ENCODE results near the gene TRIO. TPM values are rescaled to one million over a fixed set of nuclear protein-coding genes. Genes with fewer than 3 reads are reported as not detected.

Gene TRIO
- total RNA-seq, 1 donor from 2014 or later: 89.8 TPM

DNA sequence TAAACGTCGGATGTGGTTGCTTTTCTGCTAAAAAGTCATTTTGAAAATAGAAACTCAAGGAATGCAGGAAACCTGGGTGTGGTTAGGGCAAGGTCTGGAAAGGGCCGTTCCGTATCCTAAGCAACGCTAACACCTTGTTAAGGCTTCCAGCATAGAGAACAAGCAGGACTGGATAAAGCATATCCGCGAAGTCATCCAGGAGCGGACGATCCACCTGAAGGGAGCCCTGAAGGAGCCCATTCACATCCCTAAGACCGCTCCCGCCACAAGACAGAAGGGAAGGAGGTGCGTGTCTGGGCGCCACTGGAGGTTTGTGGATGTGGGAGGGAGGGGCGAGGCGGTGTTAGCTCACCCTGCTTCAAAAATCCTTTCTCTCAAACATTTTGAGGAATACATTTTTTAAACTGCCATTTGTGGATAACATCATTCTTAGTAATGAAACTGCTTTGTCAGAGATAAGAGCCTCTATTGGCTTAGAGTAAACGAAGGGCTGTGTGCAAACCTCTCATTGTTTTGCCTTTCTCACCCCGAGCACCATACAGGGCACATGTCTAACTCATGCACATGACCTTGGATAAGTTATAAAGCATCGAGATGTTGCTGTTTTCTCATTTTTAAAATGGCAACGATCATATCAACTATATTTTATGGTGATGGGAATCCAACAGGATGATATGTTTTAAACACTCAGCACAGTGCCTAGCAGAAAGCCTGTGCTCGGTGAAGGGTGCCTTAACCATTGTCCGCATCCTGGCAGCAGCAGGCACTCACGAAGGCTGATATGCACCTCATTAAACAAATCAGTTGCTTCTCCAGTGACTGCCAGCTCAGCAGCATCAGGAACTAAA lies 262.8 kb downstream of the TRIO start:
- no peak for DNase-seq (ENCODE audit: low spot score)
- intact Hi-C loops (cut with DNase I): loop anchor here (5.0 kb wide), 1 partner anchor 36 kb away; no protein-coding TSS in a partner anchor

DNA sequence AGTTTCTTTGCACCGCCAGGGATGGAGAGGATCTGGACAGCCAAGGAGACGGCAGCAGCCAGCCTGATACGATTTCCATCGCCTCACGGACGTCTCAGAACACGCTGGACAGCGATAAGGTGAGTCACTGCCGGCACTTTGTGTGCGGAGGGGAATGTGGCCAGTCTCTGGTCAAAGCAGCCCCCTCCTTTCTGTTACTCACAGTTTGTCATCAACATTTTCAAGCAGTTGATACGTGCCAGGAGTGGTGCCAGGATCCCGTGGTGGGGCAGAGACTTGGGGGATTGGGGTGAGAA lies 263.4 kb downstream of the TRIO start:
- DNase-seq (ENCODE audit: low spot score): no peak
- intact Hi-C loops (cut with DNase I): loop anchor here (5.0 kb wide), 1 partner anchor 36 kb away; no protein-coding TSS in a partner anchor

DNA sequence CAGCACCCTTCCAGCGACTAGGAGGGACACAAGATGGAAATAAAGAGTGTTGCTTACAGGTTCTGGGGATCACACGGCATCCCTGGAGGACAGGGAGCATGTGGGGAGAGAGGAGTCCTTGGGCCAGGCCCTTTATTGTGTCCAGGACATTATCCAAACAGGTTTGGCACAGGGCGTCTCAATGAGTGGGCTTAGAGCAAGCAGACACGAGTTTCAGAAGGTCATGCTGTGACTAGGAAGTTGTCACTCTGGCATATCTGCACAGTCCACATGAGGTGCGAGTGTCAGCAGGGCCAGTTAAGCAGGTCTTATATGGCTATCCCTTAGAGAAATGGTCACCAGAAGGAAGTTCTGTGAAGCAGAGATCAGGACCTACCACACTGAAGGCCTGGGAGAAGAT lies 263.9 kb downstream of the TRIO start:
- DNase-seq (ENCODE audit: low spot score): no peak
- intact Hi-C loops (cut with DNase I): loop anchor here (5.0 kb wide), 1 partner anchor 35 kb away; no protein-coding TSS in a partner anchor

DNA sequence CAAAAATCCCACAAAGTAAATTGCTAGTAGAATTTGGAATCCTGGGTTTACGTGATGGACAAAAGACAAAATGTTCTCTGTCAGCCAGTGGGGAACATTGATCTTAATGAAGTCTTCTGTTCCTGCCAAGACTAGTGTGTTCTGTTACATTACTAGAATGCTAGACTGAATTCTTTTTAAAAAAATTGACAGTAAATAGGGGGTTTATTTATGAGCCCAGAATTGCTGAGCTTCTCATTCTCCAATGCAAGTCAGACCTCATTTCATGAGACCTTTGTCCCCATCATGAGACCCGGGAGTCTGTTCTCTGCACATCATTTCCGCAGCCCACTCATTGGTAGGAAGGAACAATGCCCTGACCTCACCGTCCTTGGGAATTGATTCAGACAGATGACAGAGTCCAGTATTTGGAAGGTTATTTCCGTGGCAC lies 264.6 kb downstream of the TRIO start:
- intact Hi-C loops (cut with DNase I): loop anchor here (5.0 kb wide), 1 partner anchor 35 kb away; no protein-coding TSS in a partner anchor
- no peak for DNase-seq (ENCODE audit: low spot score)

DNA sequence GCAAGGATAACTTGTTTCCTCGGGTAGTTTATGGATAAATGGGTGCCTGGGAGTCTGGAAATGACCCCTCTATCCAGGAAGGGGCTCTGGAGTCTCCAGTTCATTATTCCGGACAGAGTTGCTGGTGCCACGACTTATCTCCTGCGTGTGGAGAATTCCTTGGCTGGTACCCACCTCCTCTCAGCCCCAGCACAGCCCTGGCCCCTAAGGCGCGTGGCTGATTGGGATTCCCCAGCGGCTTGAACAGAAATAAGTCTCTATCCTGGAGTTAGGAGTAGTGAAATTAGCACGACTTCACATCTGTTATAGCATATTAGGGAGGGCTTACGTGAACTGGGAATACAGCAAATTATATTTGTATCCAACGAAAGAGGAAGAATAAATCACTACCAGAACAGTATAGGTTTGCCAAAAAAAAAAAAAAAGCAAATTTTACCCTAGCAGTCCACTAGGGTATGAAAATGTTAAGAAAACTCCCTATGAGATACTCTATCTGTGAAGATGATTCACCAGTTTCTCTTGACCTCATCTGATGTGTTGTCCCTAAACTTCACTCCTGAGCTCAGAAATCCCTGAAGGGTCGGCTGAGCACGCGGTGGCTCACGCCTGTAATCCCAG lies 265.9 kb downstream of the TRIO start:
- no peak for DNase-seq (ENCODE audit: low spot score)
- intact Hi-C loops (cut with DNase I): loop anchor here (5.0 kb wide), 1 partner anchor 33 kb away; no protein-coding TSS in a partner anchor

DNA sequence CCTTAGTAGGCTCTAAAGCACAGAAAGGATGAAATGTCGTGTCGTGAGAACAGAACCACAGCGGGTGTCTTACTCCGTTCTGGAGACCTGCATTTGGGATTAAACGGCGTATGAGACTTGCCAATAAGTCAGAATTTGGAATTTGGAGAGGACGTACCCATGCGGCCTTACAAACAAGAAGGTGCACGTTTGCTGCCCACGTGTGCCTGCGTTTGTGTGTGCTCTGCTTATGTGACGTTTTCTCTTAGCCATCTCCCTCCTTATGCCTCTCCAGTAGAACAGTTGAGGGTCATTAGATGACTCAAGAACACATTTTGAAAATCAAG lies 266.9 kb downstream of the TRIO start:
- intact Hi-C loops (cut with DNase I): no loop called here
- DNase-seq (ENCODE audit: low spot score): no peak

DNA sequence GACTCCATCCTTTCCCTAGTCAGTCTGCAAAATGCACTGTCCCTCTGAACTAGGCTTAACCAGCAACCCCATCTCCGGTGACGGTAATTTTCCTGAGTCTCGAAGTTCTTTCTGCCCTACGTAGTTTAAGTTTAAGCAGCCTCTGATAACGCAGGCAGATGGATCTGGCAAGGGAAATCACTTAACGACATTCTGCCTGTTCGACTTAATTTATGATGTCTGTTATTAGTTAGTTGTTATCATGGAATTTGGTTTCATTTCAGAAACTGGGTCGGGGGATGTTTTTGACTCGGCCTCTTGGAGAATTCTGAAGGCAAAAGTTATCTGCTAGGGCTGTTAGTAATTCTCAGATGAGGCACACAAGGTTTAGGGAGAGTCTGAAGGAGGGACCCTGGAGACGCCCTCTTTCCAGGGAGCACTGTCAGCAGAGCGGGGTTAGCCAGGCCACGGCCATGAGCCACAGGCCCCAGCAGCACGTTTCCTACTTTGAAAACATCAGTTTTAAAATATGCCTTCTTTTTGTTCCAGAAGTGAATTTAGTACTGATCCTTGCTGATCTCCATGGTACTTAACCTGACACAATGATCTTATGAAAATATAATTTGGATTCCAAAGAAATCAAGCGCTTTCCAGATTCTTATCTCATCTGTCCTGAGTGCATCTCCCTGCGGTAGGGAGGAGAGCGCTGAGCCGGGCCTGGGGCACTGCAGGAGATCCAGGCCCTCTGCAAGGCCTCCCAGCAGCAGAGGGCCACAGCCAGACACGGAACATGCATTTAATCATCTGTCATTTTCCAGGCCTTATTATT lies 267.5 kb downstream of the TRIO start:
- no peak for DNase-seq (ENCODE audit: low spot score)
- intact Hi-C loops (cut with DNase I): no loop called here

- DNase-seq (ENCODE audit: low spot score): no peak
- intact Hi-C loops (cut with DNase I): no loop called here
These were observed 268.1 kb downstream of the TRIO start for GRCh38 chr5:14411216-14411615.

GRCh38 chr5:14413331-14413750 lies 270.2 kb downstream of the TRIO start:
- intact Hi-C loops (cut with DNase I): no loop called here
- DNase-seq (ENCODE audit: low spot score): no peak

- intact Hi-C loops (cut with DNase I): no loop called here
- no peak for DNase-seq (ENCODE audit: low spot score)
These were observed 270.9 kb downstream of the TRIO start for GRCh38 chr5:14414007-14414406.

DNA sequence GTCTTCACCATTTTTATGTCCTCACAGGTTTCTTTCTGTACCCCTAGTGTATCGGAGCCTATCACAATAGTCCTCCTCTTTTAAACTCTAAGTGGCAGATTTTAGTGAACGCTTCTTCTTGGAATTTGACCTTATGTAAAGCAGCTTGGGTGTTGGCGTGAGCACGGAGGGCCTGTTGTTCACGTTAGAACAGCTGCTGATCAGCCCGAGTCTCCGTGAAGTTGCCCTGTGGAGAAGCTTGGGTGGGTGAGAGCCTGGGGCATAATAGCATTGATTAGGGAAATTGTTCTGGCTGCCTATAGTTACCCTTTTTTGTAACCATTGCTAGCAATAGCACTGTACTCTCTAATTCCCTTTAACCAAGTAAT lies 271.5 kb downstream of the TRIO start:
- intact Hi-C loops (cut with DNase I): no loop called here
- no peak for DNase-seq (ENCODE audit: low spot score)

DNA sequence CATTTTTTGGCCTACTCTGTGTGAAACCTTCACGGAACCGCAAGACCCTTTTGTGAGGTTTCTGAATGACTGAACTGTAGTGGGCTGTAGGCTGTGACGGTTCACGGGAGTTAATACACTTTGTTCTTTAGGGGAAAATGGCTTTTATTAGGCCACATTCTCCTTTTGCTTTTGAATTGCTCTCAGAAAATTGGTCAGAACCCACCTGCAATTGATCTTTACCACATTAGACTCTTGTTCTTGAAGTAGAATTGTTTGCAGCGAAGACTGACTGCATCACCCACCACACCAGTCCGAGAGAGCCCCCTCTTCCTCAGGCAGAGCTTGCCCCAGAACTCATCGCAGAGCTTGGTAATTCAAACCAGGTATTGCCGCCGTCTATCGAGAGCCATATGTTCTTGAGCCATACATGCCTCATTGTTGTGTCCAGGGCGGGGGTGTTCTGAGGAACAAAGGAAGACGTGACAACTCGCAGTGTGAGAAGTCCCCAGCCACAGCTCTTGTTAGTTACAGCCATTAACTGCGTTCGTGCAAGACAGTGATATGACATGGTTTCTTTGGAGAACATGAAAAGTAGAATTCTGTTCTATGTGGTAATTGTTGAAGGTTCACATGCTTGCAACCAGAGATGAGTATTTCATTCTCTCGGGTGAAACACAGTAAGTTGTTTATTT lies 272.0 kb downstream of the TRIO start:
- intact Hi-C loops (cut with DNase I): no loop called here
- peak; percentile 47 for DNase-seq (ENCODE audit: low spot score)

DNA sequence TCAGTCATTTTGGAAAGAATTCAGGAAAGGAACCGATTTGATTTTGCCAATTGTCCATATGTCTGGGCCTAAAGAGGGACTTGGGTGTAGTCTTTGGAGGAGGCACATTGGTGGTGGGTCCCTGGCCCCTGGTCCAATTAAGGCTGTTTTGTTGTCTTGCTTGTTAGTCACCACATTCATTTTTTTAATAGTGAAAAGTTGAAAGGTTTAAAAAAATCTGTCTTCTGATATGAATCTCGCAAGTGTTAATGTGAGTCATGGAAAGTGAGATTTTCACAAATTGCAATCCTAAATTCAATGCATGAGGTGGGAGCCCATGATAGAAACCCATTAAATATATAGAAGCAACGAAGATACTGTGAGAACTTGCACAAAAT lies 272.5 kb downstream of the TRIO start:
- DNase-seq (ENCODE audit: low spot score): peak; percentile 3
- intact Hi-C loops (cut with DNase I): no loop called here

GRCh38 chr5:14416621-14417275 lies 273.6 kb downstream of the TRIO start:
- no peak for DNase-seq (ENCODE audit: low spot score)
- intact Hi-C loops (cut with DNase I): no loop called here

DNA sequence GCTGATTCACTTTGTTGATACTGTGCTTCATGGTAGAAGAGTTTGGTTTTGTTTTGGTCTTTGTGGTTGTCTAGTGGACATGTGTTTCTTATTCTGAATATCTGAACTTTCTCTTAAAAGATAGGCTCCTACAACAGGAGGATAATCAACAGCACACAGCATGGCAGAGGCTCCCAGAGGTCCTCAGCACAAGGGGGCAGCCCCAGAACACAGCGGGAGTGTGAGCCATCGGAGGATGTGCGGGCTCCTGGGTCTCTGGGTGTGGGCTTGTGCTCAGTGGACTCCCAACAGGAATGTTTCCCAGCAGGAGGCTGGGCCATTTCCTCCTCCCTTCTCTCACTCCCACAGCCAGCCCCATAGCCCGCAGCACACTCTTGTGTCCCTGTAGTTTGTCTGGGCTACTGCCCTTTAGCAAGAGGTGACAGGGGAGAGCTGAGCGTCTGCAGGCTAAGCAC lies 274.2 kb downstream of the TRIO start:
- DNase-seq (ENCODE audit: low spot score): no peak
- intact Hi-C loops (cut with DNase I): no loop called here

- intact Hi-C loops (cut with DNase I): no loop called here
- DNase-seq (ENCODE audit: low spot score): peak; percentile 69
These were observed 274.9 kb downstream of the TRIO start for GRCh38 chr5:14417792-14418765.

DNA sequence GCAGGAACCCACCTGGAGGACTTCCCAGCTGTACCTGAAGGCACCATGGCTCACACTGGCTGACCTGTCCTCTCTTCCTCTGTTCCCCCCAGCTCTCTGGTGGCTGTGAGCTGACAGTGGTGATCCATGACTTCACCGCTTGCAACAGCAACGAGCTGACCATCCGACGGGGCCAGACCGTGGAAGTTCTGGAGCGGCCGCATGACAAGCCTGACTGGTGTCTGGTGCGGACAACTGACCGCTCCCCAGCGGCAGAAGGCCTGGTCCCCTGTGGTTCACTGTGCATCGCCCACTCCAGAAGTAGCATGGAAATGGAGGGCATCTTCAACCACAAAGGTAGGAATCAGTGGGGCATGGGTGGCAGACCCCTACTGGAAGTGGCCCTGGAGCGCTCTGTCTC lies 276.5 kb downstream of the TRIO start:
- no peak for DNase-seq (ENCODE audit: low spot score)
- intact Hi-C loops (cut with DNase I): no loop called here

DNA sequence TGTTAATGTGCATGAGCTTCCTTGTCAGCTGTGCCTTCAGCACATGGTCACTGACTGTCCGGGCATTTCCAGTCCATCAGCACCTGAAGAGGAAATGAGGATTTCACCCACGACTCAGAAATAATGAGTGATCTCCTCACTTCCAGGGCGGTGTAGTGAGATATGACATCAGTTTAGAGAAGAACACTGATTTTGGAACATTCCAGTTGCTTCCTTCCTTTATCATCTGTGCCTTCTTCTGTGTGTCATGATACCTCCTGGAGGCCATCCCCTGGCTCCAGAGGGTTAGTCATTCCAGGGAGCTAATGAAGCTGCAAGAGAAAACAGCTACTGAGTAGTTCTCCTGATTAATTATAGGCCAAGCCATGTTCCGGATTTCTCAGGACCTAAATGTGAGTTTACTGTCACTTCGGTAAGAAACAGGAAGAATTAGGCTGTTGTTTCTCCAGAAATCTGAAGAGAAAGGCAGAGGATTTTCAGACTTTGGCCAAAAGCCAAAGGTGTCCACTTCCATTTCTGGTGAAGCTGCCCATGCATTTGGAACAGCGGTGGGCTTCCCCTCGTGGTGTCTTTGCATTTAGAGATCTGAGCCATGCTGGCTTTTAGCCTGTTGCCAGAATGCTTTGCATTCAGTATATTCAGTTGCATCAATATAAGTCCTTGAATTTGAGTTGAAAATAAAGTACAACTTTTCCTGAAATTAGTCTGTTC lies 277.1 kb downstream of the TRIO start:
- intact Hi-C loops (cut with DNase I): no loop called here
- no peak for DNase-seq (ENCODE audit: low spot score)

All from cardiac septum (tissue), 1 donor.